T47D (cell line): ENCODE measurements around the gene CRTC1.

Experiments used
- DNase-seq, 2 experiments: peaks; one replicate each; pipeline versions ENCODE4 v3.0.0 to v3.0.0-alpha.2; 2011 to 2012; ENCODE audit warnings: low read depth in 1 of 2, low spot score in 1 of 2
- JUND ChIP-seq: IDR thresholded peaks from 2 replicates; pipeline ENCODE4 v1.6.1; 2012; ENCODE audit warnings: low read depth
- in situ Hi-C: cut with HindIII; loops from 2 replicates; pipeline ENCODE4 v1.10.0; 2016; ENCODE audit warnings: low sequenced_read_pairs, low pct_unique_long_range_greater_than_20kb

Gene CRTC1

GRCh38 chr19:18790566-18791314, 107.3 kb downstream of the CRTC1 start, which contains the start of gene COMP:
COMP (minus strand) TSS chr19:18791305; CDS start chr19:18791269, 36 bp downstream.
- no peak for TF ChIP-seq JUND
- no peak for DNase-seq
- in situ Hi-C loops, result no loop called here

DNA sequence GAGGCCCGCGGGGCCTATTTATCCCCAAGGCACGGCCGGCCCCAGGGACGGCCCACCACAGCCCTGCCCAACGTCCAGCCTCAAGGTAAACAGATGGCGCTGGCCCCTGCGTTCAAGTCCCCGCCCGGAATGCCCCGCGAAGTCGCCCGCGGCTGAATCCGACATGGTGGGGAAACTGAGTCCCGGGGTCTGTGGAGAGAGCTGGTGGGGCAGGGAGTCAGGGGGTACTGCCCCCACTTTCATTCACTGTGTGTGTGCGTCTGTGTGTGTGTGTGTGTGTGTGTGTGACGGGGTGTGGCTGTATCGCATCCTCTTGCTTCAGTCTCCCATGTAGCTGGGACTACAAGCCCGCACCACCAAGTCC, 107.8 kb downstream of the CRTC1 start:
- TF ChIP-seq JUND, result no peak
- no peak for DNase-seq
- in situ Hi-C loops, result no loop called here

- no peak for TF ChIP-seq JUND
- in situ Hi-C loops, result no loop called here
- DNase-seq, result no peak
These were observed 109.2 kb downstream of the CRTC1 start for GRCh38 chr19:18792661-18793060.

- no peak for DNase-seq
- in situ Hi-C loops, result no loop called here
- TF ChIP-seq JUND, result no peak
These were observed 109.9 kb downstream of the CRTC1 start for GRCh38 chr19:18793144-18794028.

- no peak for DNase-seq
- TF ChIP-seq JUND, result no peak
- in situ Hi-C loops, result no loop called here
These were observed 110.5 kb downstream of the CRTC1 start for GRCh38 chr19:18794029-18794313.

DNA sequence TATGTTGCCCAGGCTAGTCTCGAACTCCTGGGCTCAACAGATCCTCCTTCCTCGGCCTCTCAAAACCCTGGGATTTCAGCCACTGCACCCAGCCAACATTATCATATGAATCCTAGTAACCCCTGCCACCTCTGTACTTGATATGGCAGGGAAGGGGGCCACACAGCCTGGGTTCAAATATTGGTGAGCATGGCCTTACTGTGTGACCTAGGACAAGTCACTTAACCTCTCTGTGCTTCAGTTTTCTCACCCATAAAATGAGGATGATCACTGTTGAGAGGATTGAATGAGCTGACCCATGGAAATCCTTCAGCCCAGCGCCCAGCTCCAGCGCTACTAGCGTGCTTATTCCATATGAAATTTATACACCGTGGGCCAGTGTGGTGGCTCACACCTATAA, 111.2 kb downstream of the CRTC1 start:
- no peak for TF ChIP-seq JUND
- in situ Hi-C loops, result no loop called here
- DNase-seq, result no peak

- DNase-seq, result no peak
- in situ Hi-C loops, result no loop called here
- TF ChIP-seq JUND, result no peak
These were observed 112.1 kb downstream of the CRTC1 start for GRCh38 chr19:18795540-18795939.

GRCh38 chr19:18796239-18796638, 112.8 kb downstream of the CRTC1 start:
- in situ Hi-C loops, result no loop called here

DNA sequence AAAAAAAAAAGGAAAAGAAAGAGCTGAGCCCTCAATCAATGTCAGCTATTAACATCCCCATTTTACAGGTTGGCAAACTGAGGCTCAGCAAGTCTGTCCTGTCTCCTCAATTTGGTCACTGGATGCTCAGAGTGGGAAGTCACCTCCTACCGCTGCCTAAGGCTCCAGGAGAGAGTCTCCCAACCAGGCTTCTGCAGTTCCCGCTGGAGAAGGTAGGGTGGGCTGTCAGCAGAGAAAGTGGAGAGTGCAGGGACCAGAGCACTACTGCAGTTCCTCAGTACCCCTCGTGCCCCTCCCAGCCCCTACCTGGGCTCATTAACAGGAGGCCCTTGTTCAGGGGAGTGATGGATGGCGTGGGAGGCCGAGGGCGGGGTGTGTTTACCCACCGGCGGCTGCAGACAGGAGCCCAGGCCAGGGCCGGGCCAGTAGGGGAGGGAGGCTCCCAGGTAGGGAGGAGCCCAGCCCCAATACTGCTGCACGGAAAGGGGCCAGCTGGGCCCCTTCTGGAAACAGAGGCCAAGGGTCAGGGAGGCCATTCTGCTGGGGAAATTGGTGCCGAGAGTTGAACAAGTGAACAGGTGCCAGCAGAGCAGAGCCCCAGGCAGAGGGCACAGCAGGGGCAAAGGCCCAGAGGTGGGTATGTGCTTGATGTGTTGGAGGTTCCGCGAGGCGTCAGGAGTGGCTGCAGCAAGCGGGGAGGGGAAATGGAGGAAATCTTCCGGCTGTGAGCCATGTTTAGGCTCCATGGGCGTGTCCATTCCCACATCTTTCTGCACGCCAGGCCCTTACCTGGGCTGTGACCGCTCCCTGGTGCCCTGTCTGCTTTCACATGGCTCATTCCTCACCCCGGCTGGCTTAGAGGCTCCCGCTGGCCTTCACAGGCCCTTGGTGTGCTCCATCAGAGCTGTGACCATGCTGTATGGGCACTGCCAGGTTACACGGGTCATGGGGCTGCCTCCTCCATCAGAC, 115.2 kb downstream of the CRTC1 start:
- in situ Hi-C loops, result no loop called here
- TF ChIP-seq JUND, result no peak
- DNase-seq, result no peak

More at GRCh38 chr19:18796239-18796638, 112.8 kb downstream of the CRTC1 start:
- TF ChIP-seq JUND, result no peak
- DNase-seq, result no peak

GRCh38 chr19:18799389-18799970, 116.0 kb downstream of the CRTC1 start:
- TF ChIP-seq JUND, result no peak
- in situ Hi-C loops, result no loop called here
- no peak for DNase-seq

DNA sequence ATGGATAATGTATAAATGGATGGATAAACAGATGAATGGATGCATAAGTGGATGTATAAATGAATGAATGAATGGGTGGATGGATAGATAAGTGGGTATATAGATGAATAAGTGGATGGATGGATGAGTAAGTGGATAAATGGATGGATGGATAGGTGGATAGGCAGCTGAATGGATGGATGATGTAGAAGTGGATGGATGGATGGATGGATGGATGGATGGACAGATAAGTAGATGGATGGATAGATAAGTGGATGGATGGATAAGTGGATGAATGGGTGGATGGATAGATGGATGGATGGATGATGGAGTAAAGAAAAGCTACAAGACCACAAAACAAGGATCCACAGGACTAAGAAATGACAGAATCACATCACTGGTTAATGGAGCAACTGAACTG, 116.6 kb downstream of the CRTC1 start:
- TF ChIP-seq JUND, result no peak
- in situ Hi-C loops, result no loop called here
- no peak for DNase-seq

DNA sequence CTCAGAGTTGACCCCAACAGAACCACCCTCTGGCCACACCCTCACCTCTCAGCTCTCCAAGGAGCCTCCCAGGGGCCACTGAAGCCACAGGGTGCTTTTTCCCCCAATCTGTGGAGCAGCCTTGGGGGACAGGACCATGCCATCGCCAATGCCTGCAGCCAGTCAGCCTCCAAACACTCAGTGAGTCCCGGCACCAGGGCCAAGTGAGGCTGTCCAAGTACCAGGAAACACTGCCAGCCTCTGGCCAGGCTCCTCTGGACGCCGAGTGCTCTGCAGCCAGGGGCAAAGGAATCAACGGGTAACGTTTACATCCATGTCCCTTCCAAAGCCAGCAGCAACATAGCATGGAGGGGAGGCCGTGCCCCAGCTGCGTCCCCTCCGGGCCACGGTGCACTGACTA, 117.2 kb downstream of the CRTC1 start:
- in situ Hi-C loops, result no loop called here
- DNase-seq, result no peak
- no peak for TF ChIP-seq JUND

GRCh38 chr19:18802354-18802753, 118.9 kb downstream of the CRTC1 start:
- in situ Hi-C loops, result no loop called here
- TF ChIP-seq JUND, result no peak
- no peak for DNase-seq
